Cerebellar cortex (tissue), 1 donor: ENCODE measurements around the gene IL22RA1.

Experiments
- DNase-seq: peaks from one replicate; pipeline ENCODE4 v3.0.0-alpha.2; 2015; ENCODE audit warnings: low spot score

IL22RA1 gene, protein sequence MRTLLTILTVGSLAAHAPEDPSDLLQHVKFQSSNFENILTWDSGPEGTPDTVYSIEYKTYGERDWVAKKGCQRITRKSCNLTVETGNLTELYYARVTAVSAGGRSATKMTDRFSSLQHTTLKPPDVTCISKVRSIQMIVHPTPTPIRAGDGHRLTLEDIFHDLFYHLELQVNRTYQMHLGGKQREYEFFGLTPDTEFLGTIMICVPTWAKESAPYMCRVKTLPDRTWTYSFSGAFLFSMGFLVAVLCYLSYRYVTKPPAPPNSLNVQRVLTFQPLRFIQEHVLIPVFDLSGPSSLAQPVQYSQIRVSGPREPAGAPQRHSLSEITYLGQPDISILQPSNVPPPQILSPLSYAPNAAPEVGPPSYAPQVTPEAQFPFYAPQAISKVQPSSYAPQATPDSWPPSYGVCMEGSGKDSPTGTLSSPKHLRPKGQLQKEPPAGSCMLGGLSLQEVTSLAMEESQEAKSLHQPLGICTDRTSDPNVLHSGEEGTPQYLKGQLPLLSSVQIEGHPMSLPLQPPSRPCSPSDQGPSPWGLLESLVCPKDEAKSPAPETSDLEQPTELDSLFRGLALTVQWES

DNA sequence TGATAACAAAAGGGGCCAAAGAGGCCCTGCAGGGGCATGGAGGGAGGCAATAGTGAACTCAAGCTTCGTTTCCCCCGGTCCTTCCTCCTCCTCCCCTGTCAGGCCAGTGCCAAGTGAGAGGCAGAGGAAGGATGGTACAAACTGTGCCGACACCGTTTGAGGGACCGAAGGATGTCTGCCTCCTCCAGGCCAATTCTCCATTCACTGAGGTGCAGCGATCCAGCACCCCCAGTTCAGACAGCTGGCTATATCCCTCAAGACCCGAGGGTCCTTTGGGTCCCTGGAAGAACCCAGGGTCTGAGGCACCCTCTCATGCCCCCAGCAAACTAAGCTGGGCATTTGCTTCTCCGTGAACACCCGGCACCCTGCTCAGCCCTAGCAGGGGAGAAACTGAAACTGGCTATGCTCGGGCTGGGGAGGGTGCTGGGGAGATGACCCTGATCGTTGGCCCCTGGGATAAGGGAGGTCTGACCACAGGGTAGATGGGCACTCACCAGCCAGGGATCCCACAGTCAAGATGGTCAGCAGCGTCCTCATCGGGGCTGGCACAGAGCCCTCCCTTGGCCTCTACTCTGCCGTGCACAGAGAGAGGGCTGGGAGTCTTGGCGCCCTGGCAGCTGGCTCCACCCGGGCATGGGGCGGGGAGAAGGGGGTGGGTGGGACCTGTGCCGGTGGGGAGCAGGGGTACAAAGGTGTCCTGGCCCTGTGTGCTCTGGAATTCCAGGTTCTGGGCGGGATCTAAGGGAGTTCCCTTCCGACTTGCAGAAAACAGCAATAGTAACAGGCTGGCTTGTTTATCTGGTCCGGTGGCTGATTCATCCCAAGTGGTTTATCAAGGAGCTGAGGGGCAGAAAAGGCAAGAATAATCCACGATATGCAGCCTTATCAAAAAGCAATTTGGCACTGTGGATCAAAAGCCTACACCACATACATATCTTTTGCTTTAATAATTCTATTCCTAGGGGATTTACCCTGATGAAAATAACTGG lies at the start of gene IL22RA1:
TSS of gene IL22RA1 (minus strand) at position 595 of the 989 bp plus-strand sequence. CDS start at position 537, 58 bp downstream.
- DNase-seq = no peak

DNA sequence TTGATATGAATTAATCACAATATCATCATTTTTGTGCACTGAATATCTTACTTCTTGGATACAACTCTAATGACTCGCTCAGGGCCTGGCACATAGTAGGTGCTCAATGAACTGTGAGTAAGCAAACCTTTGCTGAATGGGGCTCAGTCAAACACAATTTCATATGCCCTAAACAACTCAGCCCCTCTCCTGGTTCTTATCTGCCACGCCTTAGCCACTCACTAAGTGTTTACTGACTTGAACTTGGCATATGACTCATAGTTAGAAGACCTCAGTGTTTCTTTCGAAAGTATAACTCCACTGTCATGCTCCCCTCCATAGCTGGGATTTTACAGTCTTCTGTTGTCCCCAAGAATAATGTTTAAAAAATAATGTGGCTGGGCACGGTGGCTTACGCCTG lies 48.9 kb upstream of the IL22RA1 start:
- DNase-seq = no peak

DNA sequence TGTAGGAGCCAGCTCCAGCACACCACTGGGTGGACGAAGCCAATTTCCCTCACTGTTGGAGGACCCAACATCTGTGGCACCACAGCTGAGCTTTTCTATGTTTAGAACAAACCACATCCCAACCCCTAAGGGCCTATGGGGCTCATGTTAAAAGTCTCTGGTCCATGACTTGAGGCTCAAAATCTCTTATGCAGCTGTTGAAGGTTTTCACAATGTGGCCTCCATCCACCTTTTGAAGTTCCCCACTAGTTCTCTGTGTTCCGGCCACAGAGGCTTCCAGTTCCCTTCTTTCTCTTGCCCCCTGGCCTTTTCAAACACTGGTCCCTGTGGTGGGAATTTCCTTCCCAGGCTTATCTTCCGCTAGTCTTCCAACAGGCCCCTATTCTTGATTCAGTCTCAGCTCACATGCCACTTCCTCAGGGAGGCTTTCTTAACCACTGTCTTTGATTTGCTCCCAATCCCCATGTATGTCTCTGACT lies 48.1 kb upstream of the IL22RA1 start:
- DNase-seq = no peak

DNA sequence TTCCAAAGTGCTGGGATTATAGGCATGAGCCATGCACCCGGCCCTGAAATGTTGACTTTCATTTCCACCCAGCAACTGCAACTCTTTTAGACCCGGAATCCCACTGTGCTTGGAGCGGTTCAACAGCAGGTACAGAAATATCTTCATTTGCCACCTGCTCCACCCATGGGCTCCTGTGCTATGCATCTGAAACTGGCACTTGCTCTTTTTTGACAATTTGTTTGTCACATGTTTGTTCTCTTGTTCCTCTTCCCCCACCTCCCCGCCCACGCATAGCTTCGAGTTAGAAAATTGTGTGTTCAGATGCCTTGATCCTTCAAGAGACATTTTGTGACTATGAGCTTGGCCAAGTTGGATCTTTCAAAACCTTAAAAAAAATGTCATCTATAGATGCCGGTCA lies 46.6 kb upstream of the IL22RA1 start:
- DNase-seq = peak; percentile 84

DNA sequence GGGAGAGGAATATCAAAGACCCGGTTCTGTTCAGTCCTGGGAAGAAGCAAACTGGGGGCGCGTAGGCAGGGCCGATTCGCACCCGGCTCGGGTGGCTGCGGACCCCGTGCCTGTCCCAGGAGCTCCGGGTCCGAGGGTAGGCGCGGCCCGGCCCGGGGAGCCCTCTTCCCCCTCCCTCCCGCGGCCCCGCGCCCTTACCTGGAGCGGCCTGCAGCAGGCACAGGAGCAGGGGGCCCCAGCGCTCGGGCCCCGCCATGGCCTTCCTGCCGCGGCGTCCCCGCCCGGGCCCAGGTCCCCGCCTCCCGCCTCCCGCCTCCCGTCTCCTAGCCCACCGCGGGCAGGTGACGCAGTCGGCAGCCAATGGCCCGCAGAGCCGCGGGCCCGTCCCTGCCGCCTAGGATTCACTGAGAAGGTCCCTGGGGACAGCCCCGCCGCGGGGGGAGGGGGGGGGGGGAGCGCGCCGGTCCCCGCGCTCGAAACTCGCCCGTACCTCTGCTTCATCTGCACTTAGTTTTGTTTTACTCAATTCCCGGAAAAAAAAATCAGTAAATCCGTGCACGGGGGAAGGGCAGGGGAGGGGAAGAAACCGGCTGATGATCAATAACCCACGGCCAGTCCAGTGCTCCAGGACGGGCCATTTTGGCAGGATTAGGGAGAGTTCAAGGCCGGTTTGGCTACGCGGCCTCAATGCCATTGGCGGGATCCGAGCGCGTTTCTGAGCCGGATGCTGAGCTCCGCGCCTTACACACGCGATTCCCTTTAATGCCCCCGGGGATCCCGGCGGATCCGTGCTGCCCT lies 44.3 kb upstream of the IL22RA1 start, which contains the start of gene IFNLR1:
TSS of gene IFNLR1 (minus strand) at position 297 of the 798 bp plus-strand sequence. CDS start at position 256, 41 bp downstream.
- no peak for DNase-seq

DNA sequence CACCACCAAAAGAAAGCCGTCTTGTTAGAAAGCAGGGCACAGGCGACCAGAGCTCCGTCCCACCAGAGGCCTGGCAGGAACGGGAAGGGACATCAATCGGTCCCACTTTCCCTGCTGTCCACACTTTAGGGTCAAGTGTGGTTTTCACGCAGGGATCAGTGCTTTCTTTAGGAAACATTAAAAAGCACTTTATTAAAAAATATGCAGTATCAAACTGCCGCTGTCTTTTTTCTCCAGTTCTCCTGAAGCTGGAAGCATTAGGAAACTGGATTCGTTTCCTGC lies 43.7 kb upstream of the IL22RA1 start:
- peak; percentile 42 for DNase-seq

DNA sequence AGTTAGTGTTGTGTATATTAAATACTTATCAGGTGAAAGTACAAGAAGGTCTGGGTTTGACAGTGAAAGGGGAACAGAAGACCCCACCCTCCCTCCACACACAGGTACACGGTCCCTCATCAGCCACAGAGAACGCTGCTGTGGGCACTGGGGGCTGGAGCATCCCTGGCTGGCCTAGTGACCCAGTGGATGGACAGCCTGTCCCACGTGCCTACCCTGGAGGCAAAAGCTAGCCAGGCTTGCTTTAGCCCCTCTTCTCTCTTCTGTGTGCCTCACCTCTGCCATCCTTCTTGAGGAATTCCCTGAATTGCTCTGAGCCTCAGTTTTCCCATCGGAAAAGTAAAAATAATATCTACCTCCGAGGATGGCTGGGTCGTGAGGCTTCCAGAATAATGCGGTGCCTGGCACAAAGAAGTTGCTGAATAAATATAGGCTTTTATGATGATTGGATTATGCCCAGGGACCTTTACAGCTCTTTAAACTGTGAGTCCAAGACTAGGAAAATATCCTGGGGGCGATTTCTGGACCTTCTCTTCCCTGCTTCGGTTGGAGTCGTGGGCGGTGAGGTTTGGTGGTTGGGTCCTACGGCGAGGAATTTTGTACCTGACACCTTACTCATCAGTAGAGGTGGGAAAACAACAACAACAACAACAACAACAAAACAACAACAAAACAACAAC lies 43.2 kb upstream of the IL22RA1 start:
- DNase-seq = no peak

DNA sequence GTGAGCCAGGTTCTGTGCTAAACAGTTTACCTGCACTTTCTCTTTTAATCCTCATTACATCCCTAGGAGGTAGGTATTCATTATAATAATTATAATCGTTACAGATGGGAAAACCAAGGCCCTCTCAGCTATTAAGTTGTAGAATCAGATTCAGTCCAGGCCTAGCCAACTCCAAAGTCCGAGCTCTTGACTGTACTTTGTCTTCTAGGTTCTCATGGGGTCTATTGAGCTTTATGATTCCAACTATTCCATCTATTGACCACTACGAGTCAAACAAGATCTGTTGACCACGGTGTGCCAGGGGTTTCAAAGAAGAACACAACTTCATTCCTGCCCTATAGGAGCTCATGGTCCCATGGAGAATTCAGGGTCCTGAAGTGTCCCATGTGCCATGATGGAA lies 42.1 kb upstream of the IL22RA1 start:
- no peak for DNase-seq

DNA sequence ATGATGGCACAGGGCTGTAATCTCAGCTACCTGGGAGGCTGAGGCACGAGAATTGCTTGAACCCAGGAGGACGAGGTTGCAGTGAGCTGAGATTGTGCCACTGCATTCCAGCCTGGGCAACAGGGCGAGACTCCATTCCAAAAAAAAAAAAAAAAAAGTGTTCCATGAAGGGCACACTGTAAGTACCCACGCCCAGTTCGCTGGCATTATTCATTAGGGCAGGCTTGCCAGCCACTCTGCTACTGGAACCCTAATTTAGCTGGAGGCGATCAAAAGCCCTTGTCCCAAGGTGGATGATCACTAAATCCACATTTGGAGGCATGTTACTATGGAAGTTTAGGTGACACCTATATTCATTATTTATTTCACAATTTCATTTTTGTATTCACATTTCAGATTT lies 39.1 kb upstream of the IL22RA1 start:
- no peak for DNase-seq

DNA sequence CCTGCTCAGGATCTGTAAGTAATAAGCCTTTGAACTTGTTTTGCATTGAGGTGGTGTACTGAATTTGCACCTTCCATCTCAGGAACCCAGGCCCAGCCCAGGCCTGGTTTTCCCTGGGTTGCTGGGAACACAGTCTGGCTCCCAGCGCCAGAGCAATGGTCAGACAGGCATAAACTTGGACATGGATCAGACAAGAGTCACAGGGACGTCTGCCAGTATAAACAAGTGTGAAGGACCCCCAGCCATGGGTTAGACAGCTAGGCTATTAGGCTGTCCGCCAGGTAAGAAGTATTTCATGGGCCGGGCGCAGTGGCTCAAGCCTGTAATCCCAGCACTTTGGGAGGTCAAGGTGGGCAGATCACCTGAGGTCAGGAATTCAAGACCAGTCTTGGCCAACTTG lies 38.7 kb upstream of the IL22RA1 start:
- DNase-seq = no peak

DNA sequence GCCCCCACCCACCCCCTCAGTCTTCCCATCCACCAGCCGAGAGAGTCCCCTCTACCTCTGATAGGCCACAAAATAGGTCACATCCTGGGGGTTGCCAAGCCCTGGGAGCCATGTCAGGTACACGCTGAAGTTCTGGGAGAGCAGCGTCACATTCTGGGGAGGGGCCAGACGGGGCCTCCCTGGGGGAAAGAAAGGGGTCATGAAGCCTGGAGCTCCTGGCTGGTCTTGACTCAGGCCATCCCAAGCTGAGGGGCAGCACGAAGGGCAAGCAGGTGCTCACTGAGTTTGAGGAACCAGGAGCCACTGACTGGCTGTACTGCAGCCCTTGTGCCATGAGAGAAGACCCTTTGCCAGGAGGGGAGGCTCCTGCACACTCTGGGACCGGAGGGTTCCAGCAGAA lies 37.7 kb upstream of the IL22RA1 start:
- DNase-seq = no peak

DNA sequence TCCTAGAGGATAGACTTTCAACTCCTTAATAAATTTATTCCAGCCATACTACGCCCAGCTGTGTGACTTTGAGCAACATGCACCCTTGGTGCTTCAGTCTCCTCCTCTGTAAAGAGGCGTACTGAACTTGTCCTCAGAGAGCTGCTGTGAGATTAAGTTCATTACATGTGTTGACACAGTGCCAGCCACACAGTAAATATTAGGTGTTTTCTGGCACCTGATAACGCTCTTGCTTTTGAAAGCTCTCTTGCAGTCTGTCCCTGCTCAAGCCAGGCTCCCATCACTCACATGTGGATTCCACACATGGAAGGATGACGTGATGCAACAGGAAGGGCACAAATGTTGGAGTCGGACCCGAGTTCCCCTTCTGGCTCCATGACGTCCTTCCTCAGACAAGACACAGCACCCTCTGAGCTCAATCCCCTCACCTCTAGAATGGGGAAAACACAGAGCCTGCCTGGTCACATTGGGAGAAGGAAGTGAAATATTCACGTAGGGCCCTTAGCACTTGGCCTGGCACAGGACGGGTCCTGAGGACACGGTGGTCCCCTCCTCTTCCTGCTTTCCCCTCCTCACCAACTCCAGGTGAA lies 36.4 kb upstream of the IL22RA1 start:
- no peak for DNase-seq

DNA sequence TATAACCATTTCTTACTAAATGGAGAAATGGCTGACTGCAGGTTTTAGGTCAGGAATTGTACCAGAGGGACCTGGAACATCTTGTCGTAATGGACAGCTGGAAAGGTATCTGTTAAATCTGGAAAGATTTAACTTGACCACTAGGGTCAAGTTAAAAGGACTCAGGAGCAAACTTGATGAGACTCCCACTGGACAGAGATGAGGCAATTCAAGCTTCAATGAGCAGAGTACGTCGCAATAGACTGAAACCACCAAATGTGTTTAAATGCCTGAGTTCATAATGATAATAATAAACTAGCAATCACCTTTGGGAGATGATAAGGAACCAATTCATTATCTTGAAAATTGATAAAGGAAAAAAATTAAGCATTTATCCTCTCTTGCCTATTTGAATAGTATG lies 35.5 kb upstream of the IL22RA1 start:
- DNase-seq = no peak

DNA sequence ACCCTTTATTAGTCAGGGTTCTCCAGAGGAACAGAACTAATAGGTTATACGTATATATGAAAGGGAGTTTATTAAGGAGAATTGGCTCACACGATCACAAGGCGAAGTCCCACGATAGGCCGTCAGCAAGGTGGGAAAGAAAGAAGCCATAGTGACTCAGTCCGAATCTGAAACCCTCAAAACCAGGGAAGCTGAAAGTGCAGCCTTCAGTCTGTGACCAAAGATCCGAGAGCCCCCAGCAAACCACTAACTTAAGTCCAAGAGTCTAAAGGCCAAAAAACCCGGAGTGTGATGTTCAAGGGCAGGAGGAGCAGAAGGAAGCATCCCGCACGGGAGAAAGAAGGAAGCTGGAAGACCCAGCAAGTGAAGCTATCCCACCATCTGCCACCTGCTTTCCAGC lies 34.2 kb upstream of the IL22RA1 start:
- no peak for DNase-seq

DNA sequence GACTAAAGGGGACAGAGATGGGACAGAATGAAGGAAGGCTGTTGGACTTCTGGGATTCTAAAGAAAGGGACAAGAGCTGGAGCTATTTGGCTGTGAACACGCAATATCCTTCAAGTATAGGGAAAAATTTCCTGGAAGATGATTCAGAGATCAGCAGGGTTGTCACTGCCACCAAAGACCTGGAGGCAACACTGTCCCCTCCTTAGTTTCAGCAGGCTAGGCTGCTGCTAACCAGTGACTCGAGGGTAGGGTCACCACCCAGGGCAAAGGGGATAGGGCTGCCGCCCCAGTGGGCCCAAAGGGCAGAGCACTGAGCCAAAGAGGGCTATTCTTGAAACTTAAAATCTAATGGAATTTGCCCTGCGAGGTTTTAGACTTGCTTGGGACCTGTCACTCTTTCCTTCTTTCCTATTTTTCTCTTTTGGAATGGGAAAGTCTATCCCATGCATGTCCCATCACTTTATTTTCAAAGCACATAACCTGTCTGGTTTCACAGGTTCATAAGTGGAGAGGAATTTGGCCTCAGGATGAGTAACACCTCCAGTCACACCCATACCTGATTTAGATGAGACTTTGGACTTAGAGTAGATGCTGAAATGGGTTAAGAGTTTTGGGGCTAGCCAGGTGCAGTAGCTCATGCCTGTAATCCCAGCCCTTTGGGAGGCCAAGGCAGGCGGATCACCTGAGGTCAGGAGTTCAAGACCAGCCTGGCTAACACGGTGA lies 32.3 kb upstream of the IL22RA1 start:
- no peak for DNase-seq

DNA sequence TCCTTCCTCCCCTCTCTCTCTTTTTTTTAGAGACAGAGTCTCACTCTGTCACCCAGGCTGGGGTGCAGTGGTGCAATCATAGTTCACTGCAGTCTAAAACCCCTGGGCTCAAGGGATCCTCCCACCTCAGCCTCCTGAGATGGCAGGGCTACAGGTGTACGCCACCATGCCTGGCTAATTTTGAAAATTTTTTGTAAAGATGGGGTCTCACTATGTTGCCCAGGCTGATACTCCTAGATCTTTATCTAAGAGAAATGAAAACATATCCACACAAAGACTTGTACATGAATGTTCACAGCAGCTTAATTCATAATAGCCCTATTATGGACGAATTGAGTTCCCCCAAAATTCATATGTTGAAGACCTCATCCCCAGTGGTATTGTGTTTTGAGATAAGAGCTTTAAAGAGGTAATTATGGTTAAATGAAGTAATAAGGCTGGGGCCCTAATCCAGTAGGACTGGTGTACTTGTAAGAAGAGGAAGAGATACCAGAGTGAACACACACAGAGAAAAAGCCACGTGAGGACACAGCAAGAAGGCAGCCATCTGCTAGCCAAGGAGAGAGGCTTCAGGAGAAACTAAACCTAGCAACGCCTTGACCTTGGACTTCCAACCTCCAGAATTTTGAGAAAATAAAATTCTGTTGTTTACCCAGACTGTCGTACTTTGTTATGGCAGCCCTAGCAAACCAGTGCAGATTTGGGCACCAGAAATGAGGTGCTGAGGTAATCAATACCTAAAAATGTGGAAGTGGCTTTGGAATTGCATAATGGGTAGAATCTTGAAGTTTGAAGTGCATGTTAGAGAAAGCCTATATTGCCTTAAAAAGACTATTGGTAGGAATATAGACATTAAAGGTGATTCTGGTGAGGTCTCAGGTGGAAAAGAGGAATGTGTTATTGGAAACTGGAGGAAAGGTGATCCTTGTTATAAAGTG lies 31.0 kb upstream of the IL22RA1 start:
- DNase-seq = no peak

DNA sequence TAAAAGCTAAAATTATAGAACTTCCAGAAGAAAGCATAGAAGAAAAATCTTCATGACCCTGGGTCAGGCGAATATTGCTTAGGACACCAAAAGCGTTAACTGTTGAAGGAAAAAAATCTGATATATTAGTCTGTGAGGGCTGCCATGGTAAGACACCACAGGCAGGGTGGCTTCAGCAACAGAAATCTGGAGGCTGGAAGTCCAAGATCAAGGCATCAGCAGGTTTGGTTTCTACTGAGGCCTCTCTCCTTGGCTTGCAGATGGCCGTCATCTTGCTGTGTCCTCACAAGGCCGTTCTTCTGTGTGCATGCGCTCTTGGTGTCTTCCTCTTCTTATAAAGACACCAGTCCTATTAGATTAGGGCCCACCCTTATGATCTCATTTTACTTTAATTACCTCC lies 29.7 kb upstream of the IL22RA1 start:
- no peak for DNase-seq

DNA sequence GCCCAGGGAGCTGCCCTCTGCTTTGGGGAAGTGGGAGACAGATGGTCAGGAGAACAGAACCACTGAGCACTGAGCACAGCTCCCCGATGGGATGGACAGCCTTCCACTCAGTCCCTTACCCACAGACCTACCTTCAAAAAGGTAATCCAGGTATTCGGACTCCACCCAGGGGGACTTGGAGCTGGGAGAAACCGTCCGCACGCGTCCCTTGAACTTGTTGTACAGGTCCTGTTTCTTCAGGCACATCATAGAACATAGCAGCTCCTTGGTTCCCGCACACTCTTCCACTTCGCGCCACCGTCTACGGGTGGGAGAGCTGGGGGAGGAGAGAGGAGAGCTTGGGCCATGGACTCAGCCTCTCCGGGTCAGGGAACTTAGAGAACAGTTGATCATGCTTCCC lies 26.3 kb upstream of the IL22RA1 start:
- no peak for DNase-seq

DNA sequence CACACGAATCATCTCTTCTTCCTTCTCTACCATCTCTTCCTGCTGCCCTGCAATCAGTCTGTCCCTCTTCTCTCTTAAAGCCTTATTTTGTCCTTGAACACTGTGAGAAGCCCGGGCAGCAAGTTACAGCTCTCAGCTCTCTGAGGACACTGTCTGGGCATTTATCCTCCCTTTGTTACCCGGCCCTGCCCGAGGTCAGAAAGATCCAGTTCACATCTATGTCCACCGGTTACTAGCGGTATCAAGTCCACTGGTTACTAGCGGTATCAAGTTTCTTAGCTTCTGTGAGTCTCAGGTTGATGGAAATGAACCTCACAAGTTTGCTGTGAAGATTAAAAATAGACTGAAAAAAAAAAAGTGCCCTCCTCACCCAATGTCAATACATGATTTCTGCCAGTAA lies 25.3 kb upstream of the IL22RA1 start:
- no peak for DNase-seq
